T-helper 2 cell (primary cell): ENCODE measurements around the gene RSPRY1.
A peak's percentile ranks its signal among the peaks of the same experiment; 100 is the strongest.

Source experiments
- DNase-seq, 5 experiments: peaks; one replicate each; pipeline versions ENCODE4 v3.0.0 to v3.0.0-alpha.2; 2012 to 2022

The RSPRY1 gene

GRCh38 chr16:57152096-57153093 lies 33.7 kb upstream of the RSPRY1 start:
- DNase-seq = no peak

GRCh38 chr16:57153841-57154240 lies 32.3 kb upstream of the RSPRY1 start:
- DNase-seq = no peak

- DNase-seq = no peak
These were observed 30.3 kb upstream of the RSPRY1 start for GRCh38 chr16:57155702-57156350.

- no peak for DNase-seq
These were observed 29.8 kb upstream of the RSPRY1 start for GRCh38 chr16:57156351-57156703.

GRCh38 chr16:57157533-57157932 lies 28.6 kb upstream of the RSPRY1 start:
- DNase-seq = no peak

GRCh38 chr16:57159447-57159846 lies 26.7 kb upstream of the RSPRY1 start:
- DNase-seq = no peak

GRCh38 chr16:57163842-57164241 lies 22.3 kb upstream of the RSPRY1 start:
- DNase-seq = no peak

GRCh38 chr16:57165483-57165882 lies 20.6 kb upstream of the RSPRY1 start:
- DNase-seq = no peak

- DNase-seq = no peak
These were observed 20.2 kb upstream of the RSPRY1 start for GRCh38 chr16:57165938-57166337.

GRCh38 chr16:57166451-57166850 lies 19.7 kb upstream of the RSPRY1 start:
- no peak for DNase-seq

- DNase-seq = no peak
These were observed 19.2 kb upstream of the RSPRY1 start for GRCh38 chr16:57166951-57167350.

- DNase-seq = no peak
These were observed 18.6 kb upstream of the RSPRY1 start for GRCh38 chr16:57167538-57167937.

- peak in 2 of 5 experiments; percentile 38 to 80 for DNase-seq
These were observed 18.2 kb upstream of the RSPRY1 start for GRCh38 chr16:57167953-57168352.

GRCh38 chr16:57169327-57169726 lies 16.8 kb upstream of the RSPRY1 start:
- DNase-seq = no peak

- no peak for DNase-seq
These were observed 13.3 kb upstream of the RSPRY1 start for GRCh38 chr16:57172721-57173290.

- no peak for DNase-seq
These were observed 10.2 kb upstream of the RSPRY1 start for GRCh38 chr16:57175896-57176295.

- DNase-seq = no peak
These were observed 7.9 kb upstream of the RSPRY1 start for GRCh38 chr16:57178196-57178595.

GRCh38 chr16:57178793-57179212 lies 7.3 kb upstream of the RSPRY1 start:
- no peak for DNase-seq

- no peak for DNase-seq
These were observed 6.8 kb upstream of the RSPRY1 start for GRCh38 chr16:57179215-57179828.

- no peak for DNase-seq
These were observed 2.0 kb upstream of the RSPRY1 start for GRCh38 chr16:57184113-57184512.

- DNase-seq = no peak
These were observed 1.2 kb upstream of the RSPRY1 start for GRCh38 chr16:57184887-57185445.

GRCh38 chr16:57185446-57185944 lies 634 bp upstream of the RSPRY1 start:
- DNase-seq = peak in 1 of 5 experiments; percentile 1
